Memory B cell (primary cell): Measurements from ENCODE around the gene RYR2.

Source experiments
- ATAC-seq: fragments of 150-1000 bp; cut with Tn5 transposase; 2 replicates; pipeline ENCODE4 v1.10.0; 2021; ENCODE audit warnings: low read depth, mild to moderate bottlenecking, moderate library complexity
- DNase-seq, 2 donors: peaks; one replicate each; pipeline ENCODE4 v3.0.0; 2022; ENCODE audit warnings: low spot score in 2 of 2
- H3K27ac Mint-ChIP-seq: one replicate; pipeline ENCODE4 v1.8.0; 2022; ENCODE audit warnings: mild to moderate bottlenecking, moderate library complexity, mixed read lengths
- H3K27me3 Mint-ChIP-seq: one replicate; pipeline ENCODE4 v1.8.0; 2022; ENCODE audit warnings: mixed read lengths
- H3K36me3 Mint-ChIP-seq: one replicate; pipeline ENCODE4 v1.8.0; 2022; ENCODE audit warnings: mild to moderate bottlenecking, mixed read lengths
- H3K4me1 Mint-ChIP-seq: one replicate; pipeline ENCODE4 v1.8.0; 2022; ENCODE audit warnings: mixed read lengths
- H3K4me3 Mint-ChIP-seq: one replicate; pipeline ENCODE4 v1.8.0; 2022; ENCODE audit warnings: mild to moderate bottlenecking, moderate library complexity, mixed read lengths
- H3K9me3 Mint-ChIP-seq: one replicate; pipeline ENCODE4 v1.8.0; 2022; ENCODE audit warnings: mixed read lengths

Gene RYR2

DNA sequence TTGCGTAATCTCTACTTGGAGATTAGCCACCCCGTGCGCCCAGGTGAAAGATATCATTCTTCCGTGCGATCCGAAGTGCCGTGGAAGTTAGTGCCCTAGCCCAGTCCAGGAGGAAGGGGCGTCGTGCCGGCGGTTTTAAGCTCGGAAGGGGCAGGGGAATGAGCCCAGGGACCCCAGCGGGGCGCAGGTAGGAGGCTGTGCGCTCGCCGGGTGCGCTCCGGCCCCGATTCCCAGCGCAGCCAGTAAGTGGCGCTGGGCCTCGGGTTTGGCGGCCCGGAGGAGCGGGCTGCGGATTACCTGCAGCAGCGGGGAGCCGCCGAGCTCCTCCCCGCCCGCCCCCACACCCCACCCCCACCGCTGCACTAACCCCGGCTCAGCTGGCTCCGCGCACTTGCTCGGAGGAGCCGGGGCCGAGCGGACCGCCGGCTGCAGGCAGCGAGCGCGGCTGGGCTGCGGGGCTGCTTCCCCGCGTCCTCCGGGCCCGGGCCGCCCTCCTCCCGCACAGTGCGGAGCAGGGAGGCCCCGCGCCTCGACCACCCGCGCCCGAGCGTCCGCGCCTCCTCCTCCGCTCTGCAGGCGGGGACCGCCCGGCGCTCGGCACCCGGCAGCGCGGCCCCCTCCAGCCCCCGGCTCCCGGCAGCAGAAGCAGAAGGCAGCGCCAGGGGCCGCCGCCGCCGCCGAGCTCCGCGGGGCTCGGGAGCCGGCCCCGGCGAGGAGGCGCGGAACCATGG, at the start of gene RYR2:
RYR2 (plus strand) TSS at position 390 of the 731 bp plus-strand sequence; CDS start at position 728, 338 bp downstream.
- ATAC-seq (no peak), DNase-seq (no peak)
- Mint-ChIP-seq H3K27me3 (peaks cover 20% of the 10 kb centered on the region), H3K9me3 (no peaks in the 10 kb centered on the region), H3K27ac (no peak within 1 kb of the TSS), H3K4me1 (peaks cover 6% of the 10 kb centered on the region), H3K4me3 (no peak within 1 kb of the TSS), H3K36me3 (no peaks in the 10 kb centered on the region)

DNA sequence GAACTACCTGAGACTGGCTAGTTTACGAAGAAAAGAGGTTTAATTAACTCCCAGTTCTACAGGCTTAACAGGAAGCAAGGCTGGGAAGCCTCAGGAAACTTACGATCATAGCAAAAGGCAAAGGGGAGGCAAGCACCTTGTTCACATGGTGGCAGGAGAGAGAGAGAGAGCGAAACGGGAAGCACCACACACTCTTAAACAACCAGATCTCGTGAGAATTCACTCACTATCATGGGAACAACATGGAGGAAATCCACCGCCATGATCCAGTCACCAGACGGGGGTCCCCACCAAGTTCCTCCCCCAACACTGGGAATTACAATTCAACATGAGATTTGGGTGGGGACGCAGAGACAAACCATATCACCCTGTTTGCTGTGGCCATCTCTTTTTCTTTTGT, 49.5 kb upstream of the RYR2 start:
- no peaks in the 10 kb centered on the region for H3K36me3 Mint-ChIP-seq
- DNase-seq (no peak), ATAC-seq (no peak)
- peaks cover 13% of the 10 kb centered on the region for H3K9me3 Mint-ChIP-seq
- H3K4me1 Mint-ChIP-seq, result no peaks in the 10 kb centered on the region
- H3K27ac Mint-ChIP-seq, result no peak overlapping the region
- no peak overlapping the region for H3K4me3 Mint-ChIP-seq
- peaks cover 4% of the 10 kb centered on the region for H3K27me3 Mint-ChIP-seq

DNA sequence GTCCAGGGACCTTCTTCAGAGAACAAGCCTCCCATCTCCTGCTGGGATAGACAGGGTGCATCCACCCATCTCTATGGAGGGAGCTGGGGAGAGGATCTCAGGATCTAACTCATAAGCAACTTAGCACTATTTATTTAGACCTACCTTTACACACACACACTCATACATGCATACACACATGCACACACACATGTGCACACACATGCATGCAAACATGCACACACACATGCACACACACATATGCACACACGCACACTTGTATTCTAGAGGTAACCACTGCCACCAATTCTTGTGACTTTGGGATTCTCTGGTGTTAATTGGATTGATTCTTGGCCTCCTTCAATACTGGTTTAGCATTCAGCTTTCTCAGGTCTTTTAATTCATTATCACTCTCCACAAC, 47.5 kb upstream of the RYR2 start:
- ATAC-seq (no peak), DNase-seq (no peak)
- no peak overlapping the region for H3K27ac Mint-ChIP-seq
- H3K36me3 Mint-ChIP-seq, result no peaks in the 10 kb centered on the region
- H3K4me3 Mint-ChIP-seq, result no peak overlapping the region
- H3K4me1 Mint-ChIP-seq, result no peaks in the 10 kb centered on the region
- H3K27me3 Mint-ChIP-seq, result peaks cover 4% of the 10 kb centered on the region
- H3K9me3 Mint-ChIP-seq, result peaks cover 7% of the 10 kb centered on the region

DNA sequence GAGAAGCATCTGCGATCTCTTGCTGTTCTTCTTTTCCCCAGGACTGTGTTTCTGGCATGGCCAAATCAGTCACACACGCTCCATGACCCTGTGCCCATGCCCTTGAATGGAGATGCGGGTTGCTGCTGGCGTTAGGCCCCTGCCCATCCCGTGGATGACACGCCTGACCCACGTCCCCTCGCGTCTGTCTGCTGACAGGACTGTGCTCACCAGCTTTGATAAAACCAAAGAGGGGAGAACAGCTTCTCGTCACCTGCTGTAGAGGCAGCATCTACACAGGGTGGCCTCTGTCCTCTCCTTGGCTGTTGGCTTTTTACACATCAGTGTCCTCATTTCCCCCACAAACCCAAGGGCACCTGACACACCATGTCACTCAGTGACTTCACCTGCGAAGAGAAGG, 44.6 kb upstream of the RYR2 start:
- Mint-ChIP-seq H3K9me3 (peaks cover under 1% of the 10 kb centered on the region), H3K27ac (no peak overlapping the region), H3K27me3 (peaks cover under 1% of the 10 kb centered on the region), H3K4me3 (no peak overlapping the region), H3K4me1 (no peaks in the 10 kb centered on the region), H3K36me3 (no peaks in the 10 kb centered on the region)
- DNase-seq (no peak), ATAC-seq (no peak)

DNA sequence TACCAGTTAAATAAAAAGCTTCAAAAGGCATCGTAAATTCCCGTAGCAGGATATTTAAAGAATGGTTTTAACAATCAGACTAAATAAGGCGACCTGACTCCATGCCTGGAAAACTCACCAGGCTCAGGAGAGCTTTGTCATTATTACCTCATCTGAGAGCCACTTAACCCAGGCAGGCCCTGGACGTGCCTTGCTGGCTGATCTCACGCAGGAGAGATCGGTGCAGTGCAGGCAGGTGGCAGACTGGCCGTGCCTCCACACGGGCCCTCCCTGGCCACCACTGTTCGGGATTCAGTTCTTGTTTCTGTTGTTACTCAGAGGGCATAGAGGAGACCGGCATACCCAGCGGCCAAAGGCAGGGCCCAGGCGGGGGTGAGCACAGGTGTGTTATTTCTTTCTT, 44.1 kb upstream of the RYR2 start:
- no peaks in the 10 kb centered on the region for H3K9me3 Mint-ChIP-seq
- no peaks in the 10 kb centered on the region for H3K36me3 Mint-ChIP-seq
- H3K4me3 Mint-ChIP-seq, result no peak overlapping the region
- ATAC-seq, result no peak
- H3K4me1 Mint-ChIP-seq, result no peaks in the 10 kb centered on the region
- no peak overlapping the region for H3K27ac Mint-ChIP-seq
- no peaks in the 10 kb centered on the region for H3K27me3 Mint-ChIP-seq
- DNase-seq, result no peak

DNA sequence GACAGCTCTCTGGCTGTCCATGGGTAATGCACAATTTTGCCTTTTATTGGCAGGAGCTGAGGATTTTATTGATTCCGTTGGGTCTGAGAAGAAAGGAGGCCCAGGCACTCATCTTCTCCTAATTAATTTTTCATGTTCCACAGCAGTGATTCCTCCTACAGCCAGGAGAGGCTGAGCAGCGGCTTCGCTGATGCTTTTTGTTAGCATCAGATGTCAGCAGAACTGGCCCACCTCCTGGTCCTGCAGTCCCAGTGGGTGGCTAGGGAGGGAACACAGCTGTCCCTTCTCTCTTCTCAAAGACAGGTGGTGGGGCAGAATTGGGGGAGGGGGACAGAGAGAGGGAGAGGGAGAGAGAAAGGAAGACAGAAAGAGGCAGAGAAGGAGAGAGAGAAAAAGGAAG, 43.4 kb upstream of the RYR2 start:
- Mint-ChIP-seq H3K4me1 (no peaks in the 10 kb centered on the region), H3K4me3 (no peak overlapping the region), H3K27me3 (no peaks in the 10 kb centered on the region), H3K36me3 (no peaks in the 10 kb centered on the region), H3K9me3 (no peaks in the 10 kb centered on the region), H3K27ac (no peak overlapping the region)
- ATAC-seq, result no peak
- no peak for DNase-seq

DNA sequence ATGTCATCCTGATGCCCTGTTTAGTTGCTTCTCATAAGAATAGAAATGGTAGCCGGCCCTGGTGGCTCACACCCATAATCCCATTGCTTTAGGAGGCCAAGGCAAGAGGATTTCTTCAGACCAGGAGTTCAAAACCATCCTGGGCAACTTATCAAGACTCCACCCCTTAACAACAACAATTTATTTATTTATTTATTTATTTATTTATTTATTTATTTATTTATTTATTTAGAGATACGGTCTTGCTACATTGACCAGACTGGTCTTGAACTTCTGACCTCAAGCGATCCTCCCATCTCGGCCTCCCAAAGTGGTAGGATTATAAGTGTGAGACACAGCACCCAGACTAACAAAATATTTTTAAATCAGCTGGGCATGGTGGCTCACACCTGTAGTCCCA, 41.8 kb upstream of the RYR2 start:
- ATAC-seq, result no peak
- H3K4me1 Mint-ChIP-seq, result no peaks in the 10 kb centered on the region

DNA sequence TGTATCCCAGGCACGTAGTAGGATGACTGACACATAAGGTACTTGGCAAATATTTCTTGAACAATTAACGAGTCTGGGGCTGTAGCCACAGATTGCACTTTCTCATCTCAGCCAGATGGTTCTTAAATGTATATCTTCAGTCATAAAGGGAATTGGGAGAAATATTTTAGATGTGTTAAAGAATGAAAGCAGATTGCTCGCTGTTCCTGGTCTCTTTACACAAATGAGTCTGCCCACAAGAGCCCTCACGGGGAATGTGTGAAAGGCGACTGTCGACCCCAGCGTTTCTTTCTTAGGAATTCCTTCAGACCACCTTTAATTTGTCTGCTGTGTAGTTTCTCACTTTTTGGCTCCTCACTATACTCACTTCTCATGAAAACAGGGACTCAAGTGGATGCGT, 38.5 kb upstream of the RYR2 start:
- no peak for ATAC-seq
- DNase-seq, result no peak
- Mint-ChIP-seq H3K27me3 (peaks cover 1% of the 10 kb centered on the region), H3K4me3 (no peak overlapping the region), H3K27ac (no peak overlapping the region), H3K36me3 (no peaks in the 10 kb centered on the region), H3K4me1 (no peaks in the 10 kb centered on the region), H3K9me3 (no peaks in the 10 kb centered on the region)

More for the DNA sequence above, 41.8 kb upstream of the RYR2 start:
- no peaks in the 10 kb centered on the region for H3K36me3 Mint-ChIP-seq
- peaks cover 1% of the 10 kb centered on the region for H3K27me3 Mint-ChIP-seq
- no peaks in the 10 kb centered on the region for H3K9me3 Mint-ChIP-seq
- no peak overlapping the region for H3K4me3 Mint-ChIP-seq
- no peak for DNase-seq
- H3K27ac Mint-ChIP-seq, result no peak overlapping the region

DNA sequence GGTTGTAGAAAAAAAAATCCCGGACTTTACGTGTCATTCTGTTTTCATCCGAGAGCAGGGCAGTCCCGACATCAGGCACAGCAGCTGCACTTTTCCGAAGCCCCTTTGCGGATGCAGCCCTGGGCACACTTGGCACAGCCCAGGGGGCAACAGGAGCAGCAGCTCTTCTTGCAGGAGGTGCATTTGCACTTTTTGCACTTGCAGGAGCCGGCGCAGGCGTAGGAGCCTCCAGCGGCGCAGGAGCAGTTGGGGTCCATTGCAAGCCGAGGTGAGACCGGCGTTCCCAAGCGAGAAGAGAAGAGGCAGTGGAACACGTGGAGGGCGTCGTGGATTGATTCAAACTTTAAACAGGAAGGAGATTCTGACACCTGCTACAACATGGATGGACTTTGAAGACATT, 37.9 kb upstream of the RYR2 start, which contains the start of gene MT1HL1:
MT1HL1 (minus strand) TSS at position 326 of the 400 bp plus-strand sequence; CDS start at position 257, 69 bp downstream.
- DNase-seq (no peak), ATAC-seq (no peak)
- Mint-ChIP-seq H3K4me1 (no peaks in the 10 kb centered on the region), H3K9me3 (no peaks in the 10 kb centered on the region), H3K36me3 (no peaks in the 10 kb centered on the region), H3K27ac (no peak within 1 kb of the TSS), H3K4me3 (no peak within 1 kb of the TSS), H3K27me3 (peaks cover 1% of the 10 kb centered on the region)

DNA sequence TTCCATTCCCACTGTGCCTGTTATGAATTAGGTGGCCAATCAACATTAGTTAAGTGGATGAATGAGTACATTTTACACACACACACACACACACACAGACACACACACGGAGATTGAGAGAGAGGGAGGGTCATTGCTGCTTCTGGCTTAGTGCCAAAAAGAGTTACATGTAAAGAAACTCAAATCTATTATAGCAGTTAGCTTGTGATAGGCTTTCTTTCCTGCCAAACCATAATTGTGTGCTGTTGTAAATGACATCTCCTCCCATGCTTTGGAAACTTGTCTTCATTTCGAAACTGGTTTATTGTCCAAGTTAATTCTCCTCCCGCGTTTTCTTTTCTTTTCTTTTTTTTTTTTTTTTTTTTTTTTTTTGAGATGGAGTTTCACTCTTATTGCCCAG, 36.3 kb upstream of the RYR2 start:
- H3K36me3 Mint-ChIP-seq, result no peaks in the 10 kb centered on the region

DNA sequence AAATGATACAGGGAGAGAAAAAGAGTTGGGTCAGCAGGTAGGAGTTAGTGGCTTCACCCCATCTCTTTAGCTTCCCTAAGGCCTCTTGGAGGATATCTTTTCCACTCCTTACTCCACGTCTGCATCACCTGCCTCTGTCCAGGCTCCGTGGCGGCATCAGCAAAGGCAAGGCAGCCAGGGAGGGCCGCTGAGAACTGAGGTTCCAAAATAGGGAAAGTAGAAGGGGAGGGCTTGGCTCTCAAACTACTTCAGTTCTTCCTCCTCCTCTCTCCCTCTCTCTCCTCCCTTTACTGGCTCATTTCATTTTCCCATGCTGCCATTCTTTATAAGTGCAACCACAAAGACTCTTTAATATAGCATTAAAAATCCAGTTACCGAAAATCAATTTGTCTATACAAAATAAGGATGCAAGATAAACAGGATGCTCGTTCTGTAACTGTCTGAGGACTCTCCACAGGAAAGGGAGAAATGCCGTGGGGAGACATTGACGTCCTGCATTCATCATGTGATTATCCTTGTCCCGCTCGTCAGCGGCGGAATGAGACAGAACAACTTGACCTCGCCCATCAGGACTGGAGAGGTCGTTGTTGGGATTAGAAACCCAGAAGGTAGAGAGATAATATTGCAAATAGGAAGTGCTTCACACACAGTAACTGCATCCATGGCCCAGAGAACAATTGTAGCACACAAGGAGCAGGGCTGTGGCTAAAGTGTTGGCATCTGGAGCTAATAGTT, 34.7 kb upstream of the RYR2 start:
- no peak for DNase-seq
- Mint-ChIP-seq H3K4me3 (no peak overlapping the region), H3K27me3 (peaks cover 1% of the 10 kb centered on the region), H3K9me3 (no peaks in the 10 kb centered on the region), H3K27ac (no peak overlapping the region), H3K4me1 (no peaks in the 10 kb centered on the region), H3K36me3 (no peaks in the 10 kb centered on the region)
- no peak for ATAC-seq

More for the DNA sequence above, 36.3 kb upstream of the RYR2 start:
- Mint-ChIP-seq H3K9me3 (no peaks in the 10 kb centered on the region), H3K4me1 (no peaks in the 10 kb centered on the region), H3K27ac (no peak overlapping the region), H3K27me3 (peaks cover 1% of the 10 kb centered on the region), H3K4me3 (no peak overlapping the region)
- no peak for ATAC-seq
- no peak for DNase-seq

DNA sequence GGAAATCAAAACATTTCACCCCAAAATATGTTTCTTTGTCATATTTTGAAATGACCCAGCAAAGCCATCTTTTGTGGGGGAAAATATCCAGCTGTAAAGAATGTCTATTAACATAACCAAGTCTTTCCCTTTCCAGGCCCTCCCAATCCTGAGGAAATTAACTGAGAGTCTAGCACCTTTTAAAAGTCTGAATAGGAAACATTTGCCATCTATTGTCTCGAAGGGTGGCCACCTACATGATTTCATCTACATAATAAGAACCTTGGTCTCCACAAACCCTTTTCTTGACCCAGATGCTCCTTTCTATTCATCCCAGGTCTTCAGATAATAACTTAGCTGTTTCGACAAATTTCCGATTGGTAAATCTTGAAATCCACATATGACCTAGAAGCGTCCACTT, 32.4 kb upstream of the RYR2 start:
- no peak for DNase-seq
- no peak overlapping the region for H3K4me3 Mint-ChIP-seq
- ATAC-seq, result no peak
- H3K36me3 Mint-ChIP-seq, result no peaks in the 10 kb centered on the region
- H3K4me1 Mint-ChIP-seq, result no peaks in the 10 kb centered on the region
- no peak overlapping the region for H3K27ac Mint-ChIP-seq
- no peaks in the 10 kb centered on the region for H3K9me3 Mint-ChIP-seq
- H3K27me3 Mint-ChIP-seq, result peaks cover 1% of the 10 kb centered on the region

DNA sequence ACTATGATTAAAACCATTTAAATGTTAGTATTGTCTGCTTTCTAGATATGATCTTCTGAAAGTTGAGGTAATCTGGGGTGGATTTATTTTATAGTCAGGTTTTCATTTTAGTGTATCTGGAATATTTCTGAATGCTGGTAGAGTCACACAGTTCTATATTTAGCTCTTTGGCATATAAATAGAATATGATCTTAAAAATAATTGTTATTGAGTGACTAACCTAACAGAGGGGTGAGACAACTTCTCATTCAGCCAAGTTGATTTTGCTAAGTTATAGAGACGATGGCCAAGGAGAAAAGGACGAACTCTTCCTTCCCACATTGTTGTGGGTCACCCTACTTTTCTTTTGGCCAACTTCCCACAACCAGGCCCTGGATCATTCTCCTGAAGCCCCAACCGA, 30.6 kb upstream of the RYR2 start:
- Mint-ChIP-seq H3K27ac (no peak overlapping the region), H3K36me3 (no peaks in the 10 kb centered on the region)
- no peak for ATAC-seq

DNA sequence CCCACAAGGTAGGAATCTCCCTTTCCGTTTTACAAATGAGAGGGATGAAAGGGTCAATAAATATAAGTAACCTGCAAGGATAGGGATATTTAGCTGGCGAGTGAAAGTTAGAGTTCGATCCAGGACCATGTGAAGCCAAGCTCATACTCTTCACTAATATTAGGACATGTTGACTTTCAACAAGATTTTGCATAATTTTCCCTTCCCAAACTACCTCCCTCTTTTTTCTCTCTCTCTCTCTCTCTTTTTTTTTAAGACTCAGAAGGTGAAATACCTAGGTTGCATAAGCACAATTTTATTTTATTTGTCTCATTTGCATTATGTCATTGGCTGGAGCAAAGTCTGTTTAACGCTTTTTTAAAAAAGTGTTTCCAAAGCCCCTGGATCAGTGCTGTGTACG, 29.6 kb upstream of the RYR2 start:
- DNase-seq (no peak), ATAC-seq (no peak)
- Mint-ChIP-seq H3K36me3 (no peaks in the 10 kb centered on the region), H3K27ac (no peak overlapping the region), H3K9me3 (no peaks in the 10 kb centered on the region), H3K4me1 (no peaks in the 10 kb centered on the region), H3K4me3 (no peak overlapping the region), H3K27me3 (no peaks in the 10 kb centered on the region)

More for the DNA sequence above, 30.6 kb upstream of the RYR2 start:
- no peak for DNase-seq
- Mint-ChIP-seq H3K4me1 (no peaks in the 10 kb centered on the region), H3K4me3 (no peak overlapping the region), H3K9me3 (no peaks in the 10 kb centered on the region), H3K27me3 (no peaks in the 10 kb centered on the region)
